Diencephalon (tissue), 1 donor: ENCODE data around the gene TNRC18. TPM values are rescaled to one million over a fixed set of nuclear protein-coding genes. Genes with fewer than 3 reads are reported as not detected.

ENCODE experiments used
- total RNA-seq: library from RNA; depleted of rRNA; stranded (reverse); fragments of >200 nt; gene quantifications from one replicate; pipeline ENCODE4 v1.2.3, GENCODE V29; 2014

Gene TNRC18, protein sequence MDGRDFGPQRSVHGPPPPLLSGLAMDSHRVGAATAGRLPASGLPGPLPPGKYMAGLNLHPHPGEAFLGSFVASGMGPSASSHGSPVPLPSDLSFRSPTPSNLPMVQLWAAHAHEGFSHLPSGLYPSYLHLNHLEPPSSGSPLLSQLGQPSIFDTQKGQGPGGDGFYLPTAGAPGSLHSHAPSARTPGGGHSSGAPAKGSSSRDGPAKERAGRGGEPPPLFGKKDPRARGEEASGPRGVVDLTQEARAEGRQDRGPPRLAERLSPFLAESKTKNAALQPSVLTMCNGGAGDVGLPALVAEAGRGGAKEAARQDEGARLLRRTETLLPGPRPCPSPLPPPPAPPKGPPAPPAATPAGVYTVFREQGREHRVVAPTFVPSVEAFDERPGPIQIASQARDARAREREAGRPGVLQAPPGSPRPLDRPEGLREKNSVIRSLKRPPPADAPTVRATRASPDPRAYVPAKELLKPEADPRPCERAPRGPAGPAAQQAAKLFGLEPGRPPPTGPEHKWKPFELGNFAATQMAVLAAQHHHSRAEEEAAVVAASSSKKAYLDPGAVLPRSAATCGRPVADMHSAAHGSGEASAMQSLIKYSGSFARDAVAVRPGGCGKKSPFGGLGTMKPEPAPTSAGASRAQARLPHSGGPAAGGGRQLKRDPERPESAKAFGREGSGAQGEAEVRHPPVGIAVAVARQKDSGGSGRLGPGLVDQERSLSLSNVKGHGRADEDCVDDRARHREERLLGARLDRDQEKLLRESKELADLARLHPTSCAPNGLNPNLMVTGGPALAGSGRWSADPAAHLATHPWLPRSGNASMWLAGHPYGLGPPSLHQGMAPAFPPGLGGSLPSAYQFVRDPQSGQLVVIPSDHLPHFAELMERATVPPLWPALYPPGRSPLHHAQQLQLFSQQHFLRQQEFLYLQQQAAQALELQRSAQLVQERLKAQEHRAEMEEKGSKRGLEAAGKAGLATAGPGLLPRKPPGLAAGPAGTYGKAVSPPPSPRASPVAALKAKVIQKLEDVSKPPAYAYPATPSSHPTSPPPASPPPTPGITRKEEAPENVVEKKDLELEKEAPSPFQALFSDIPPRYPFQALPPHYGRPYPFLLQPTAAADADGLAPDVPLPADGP (N-terminal part only)
- 78.0 TPM for total RNA-seq

DNA sequence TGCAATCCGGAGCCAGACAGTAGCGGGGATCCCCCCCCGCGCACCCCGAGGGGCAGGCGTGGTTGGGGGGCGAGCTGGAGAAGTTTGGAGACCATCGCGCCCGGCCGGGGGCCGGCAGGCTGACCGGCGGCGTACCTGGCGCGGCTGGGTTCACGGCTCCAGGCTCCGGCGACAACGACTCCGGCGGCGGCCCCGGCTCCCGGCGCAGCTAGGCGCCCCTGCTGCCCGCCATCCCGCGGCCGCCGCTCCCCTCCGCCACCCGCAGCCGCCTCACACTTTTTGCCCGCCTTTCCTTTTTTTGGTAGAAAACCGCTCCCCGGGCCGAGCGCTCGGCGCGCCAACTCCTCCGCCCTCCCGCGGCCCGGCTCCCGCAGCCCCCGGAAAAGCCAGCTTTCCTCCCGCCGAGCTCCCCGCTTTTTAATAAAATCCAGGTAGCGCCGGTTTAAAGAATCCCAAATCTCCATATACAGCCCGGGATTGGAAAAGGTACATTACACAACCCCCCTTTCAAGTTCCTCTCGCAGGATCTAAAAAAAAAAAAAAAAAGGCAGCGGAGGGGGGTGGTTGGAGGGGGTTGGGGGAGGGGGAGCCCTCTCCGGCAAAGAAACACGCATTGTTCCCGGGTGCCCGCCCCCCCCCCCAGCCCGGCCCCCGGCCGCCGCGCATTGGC lies at the start of gene TNRC18:
Gene TNRC18 (minus strand): TSS at position 529 of the 670 bp plus-strand sequence. CDS start 2,588 bp downstream, outside the sequence.

DNA sequence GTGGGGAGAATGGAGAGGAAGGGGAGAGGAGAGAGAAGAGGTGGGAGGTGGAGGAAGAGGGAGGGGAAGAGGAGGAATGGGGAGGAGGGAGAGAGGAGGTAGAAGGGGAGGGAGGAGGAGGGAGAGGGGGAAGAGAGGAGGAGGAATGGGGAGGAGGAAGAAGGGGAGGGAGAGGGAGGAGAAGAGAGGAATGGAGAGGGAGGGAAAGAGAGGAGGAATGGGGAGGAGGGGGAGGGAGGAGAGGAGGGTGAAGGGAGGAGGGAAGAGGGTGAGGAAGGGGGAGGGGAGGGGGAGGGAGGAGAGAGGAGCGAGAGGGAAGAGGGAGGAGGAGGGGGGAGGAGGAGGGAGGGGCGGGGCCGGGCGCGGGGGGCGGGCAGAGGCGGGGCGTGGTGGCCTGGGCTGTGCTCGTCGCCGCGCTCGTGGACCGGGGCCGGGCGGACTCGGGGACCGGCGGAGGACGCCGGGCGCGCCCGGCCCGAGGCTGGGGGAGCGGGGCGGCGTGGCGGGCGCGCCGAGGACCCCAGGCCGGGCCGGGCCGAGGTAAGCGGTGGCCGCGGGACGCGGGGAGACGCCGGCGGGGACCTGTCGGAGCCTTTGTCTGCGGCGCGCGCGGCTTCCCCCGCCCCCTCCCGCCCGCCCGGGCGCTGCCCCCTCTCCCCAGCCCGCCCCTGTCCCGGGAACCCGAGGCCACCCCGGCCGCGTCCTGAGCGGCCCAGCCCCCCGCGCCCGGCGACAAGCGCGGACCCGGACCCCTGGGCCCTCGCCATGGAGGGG lies 140.9 kb downstream of the TNRC18 start, which contains the start of gene SLC29A4:
Gene SLC29A4 (plus strand): TSS at position 401 of the 774 bp plus-strand sequence. CDS start 4,874 bp downstream, outside the sequence.

Other genes with a start within 250 kb of the TNRC18 start
- gene WIPI2, start 233.6 kb downstream of the TNRC18 start, total RNA-seq: 45.9 TPM
- 18.7 TPM for gene SLC29A4, start 140.9 kb downstream of the TNRC18 start, total RNA-seq
- gene FBXL18, start 90.0 kb upstream of the TNRC18 start, total RNA-seq: 9.7 TPM
- 1,879 TPM for gene ACTB, start 106.8 kb upstream of the TNRC18 start, total RNA-seq
- gene FSCN1, start 169.0 kb upstream of the TNRC18 start, total RNA-seq: 183 TPM